ENCODE measurements around the gene DSG1.

GRCh38 chr18:31386741-31387140, 68.8 kb downstream of the DSG1 start:
- no peak for TF ChIP-seq POLR2A (IDR thresholded peaks at IDR 0.05; ENCODE audit: low read depth, low read length)
- no peak for TF ChIP-seq TAF1 (IDR thresholded peaks at IDR 0.05; ENCODE audit: borderline replicate concordance, low read depth, low read length)
